GM12874 (cell line): ENCODE data around the gene ACBD7.

ENCODE experiments used
- CTCF ChIP-seq: IDR thresholded peaks from 2 replicates; pipeline ENCODE4 v1.5.1; 2011; ENCODE audit warnings: low read depth, mild to moderate bottlenecking, control low read depth, low read length, moderate library complexity; ENCODE audit not compliant: insufficient read depth

ACBD7 gene

DNA sequence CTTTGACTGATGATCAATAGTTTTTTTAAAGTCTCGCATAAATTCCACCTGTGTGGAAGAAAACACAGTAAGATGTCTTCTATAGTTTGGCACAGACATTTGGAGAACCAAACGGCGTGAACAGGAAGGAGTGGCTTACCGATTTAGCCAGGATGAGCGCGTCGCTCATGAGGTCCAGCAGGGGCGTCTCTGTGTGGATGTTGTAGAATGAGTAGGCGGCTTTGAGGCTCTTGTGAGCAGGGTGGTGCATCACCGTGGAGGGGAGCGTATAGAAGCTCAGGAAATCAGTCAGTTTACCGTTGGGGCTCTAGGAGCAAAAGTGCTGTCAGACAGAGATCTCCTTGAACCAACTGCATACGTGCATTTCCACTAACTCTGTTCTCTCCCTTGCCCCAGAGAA is 24.1 kb upstream of the ACBD7 start:
- TF ChIP-seq CTCF, result no peak

DNA sequence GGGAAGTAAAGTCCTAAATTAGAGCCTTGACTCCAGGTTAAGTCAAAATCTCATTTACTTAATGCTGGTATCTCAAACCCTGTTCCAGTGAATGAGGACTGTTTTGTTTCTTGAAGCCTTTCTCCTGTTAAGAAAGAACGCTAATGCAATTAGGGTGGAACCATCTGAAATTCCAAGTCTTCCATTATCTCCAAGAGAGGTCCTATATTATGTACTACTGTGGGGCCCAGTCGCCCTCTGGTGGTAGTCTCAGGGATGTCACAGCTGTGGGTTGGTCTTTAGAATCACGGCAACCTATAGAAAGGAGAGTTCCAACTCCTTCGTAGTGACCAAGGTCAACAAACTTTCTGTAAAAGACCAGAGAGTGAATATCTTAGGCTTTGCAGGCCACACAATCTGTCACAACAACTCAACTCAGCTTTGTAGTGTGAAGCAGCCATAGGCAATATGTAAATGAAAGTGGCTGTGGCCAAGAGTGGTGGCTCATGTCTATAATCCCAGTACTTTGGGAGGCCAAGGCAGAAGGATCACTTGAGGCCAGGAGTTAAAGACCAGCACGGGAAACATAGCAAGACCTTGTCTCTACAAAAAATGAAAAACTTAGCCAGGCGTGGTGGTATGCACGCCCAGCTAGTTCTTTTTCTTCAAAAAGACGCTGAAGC is 17.9 kb upstream of the ACBD7 start:
- TF ChIP-seq CTCF, result peak; percentile 83

DNA sequence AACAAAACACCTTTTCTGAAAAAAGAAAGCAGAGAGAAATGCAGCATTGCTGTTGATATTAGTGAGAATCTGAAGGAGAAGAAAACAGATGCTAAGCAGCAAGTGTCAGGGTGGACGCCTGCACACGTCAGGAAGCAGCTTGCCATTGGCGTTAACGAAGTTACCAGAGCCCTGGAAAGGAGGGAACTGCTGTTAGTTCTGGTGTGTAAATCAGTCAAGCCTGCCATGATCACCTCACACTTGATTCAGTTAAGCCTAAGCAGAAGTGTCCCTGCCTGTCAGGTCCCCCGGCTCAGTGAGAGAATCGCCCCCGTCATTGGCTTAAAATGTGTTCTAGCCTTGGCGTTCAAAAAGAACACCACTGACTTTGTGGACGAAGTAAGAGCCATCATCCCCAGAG is 14.9 kb upstream of the ACBD7 start:
- no peak for TF ChIP-seq CTCF

DNA sequence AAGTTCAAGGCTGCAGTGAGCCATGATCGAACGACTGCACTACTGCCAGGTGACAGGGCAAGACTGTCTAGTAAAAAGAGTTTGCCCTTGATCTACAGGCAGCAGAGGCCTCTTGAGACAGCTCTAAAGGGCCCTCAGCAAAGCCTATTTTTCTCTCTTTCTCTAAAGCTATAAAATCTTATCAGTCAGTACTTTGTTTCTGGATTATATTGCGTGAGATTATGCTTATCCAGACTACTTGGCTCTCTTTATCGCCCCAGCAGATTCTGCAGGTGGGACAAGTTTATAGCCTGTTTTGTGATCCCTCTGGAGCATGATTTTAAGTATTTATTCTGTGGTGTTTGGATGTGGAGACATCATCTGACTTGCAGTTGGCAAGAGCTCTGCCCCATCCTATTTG is 11.3 kb upstream of the ACBD7 start:
- no peak for TF ChIP-seq CTCF

GRCh38 chr10:15097011-15097812 is 8.6 kb upstream of the ACBD7 start, which contains the start of gene RPP38:
RPP38 (plus strand) TSS chr10:15097355; CDS start chr10:15103315, 5,960 bp downstream.
- no peak for TF ChIP-seq CTCF

GRCh38 chr10:15096661-15097010 is 8.1 kb upstream of the ACBD7 start:
- TF ChIP-seq CTCF, result no peak

DNA sequence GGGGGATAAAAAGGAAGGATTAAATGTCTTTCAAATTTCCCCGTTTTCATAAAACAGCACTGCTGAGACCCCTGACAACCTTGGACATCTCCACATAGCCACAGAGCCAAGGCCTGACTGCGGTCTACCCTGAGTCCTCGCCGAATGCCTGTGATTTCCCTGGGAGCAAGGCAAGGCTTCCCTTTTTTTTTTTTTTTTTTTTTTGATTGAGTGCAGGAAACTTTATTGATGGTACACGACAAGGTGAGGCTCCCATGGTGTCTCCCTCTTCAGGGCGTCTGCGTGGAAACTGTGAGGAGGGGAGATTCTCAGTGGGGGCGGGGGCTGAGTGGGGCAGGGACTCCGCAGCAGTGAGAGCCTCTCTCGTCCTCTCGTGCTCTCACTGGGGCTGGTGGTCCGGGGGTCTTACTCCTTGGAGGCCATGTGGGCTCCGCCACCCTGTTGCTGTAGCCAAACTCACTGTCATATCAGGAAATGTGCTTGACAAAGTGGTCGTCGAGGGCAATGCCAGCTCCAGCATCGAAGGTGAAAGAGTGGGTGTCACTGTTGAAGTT is 4.4 kb upstream of the ACBD7 start:
- no peak for TF ChIP-seq CTCF
